Vagina (tissue), 2 donors: ENCODE data around the gene SMC2. TPM values are rescaled to one million over a fixed set of nuclear protein-coding genes. Genes with fewer than 3 reads are reported as not detected.

Experiments used
- DNase-seq, 2 donors: peaks; one replicate each; pipeline ENCODE4 v3.0.0-alpha.2; 2017; ENCODE audit errors: extremely low spot score in 2 of 2
- H3K27ac ChIP-seq: fragments of 200-600 bp; sonication (generic); one replicate; pipeline ENCODE4 v1.5.1; 2019
- H3K27me3 ChIP-seq: fragments of 200-600 bp; sonication (generic); one replicate; pipeline ENCODE4 v1.5.1; 2019
- H3K36me3 ChIP-seq, 2 donors: fragments of 200-600 bp; sonication (generic); one replicate each; pipeline ENCODE4 v1.5.1; 2017 to 2019
- H3K4me1 ChIP-seq: fragments of 200-600 bp; sonication (generic); one replicate; pipeline ENCODE4 v1.5.1; 2019
- H3K4me3 ChIP-seq, 2 donors: fragments of 200-600 bp; sonication (generic); 1 replicate in 1 of 2; 2 replicates in 1 of 2; pipeline ENCODE4 v1.5.1; 2016 to 2019
- H3K9me3 ChIP-seq: fragments of 200-600 bp; sonication (generic); one replicate; pipeline ENCODE4 v1.5.1; 2019
- CTCF ChIP-seq, 3 experiments: fragments of 450-650 bp in 2 of 3; fragments of 200-600 bp in 1 of 3; sonication (generic) in 1 of 3; IDR thresholded peaks; one replicate each; pipeline ENCODE4 v1.5.1; 2017 to 2019; ENCODE audit warnings: antibody characterized with exemption in 3 of 3, mild to moderate bottlenecking in 2 of 3, moderate library complexity in 2 of 3
- POLR2A ChIP-seq, 2 donors: fragments of 450-650 bp; IDR thresholded peaks; one replicate each; pipeline ENCODE4 v1.6.1; 2017; ENCODE audit warnings: antibody characterized with exemption in 2 of 2, mild to moderate bottlenecking in 2 of 2, moderate library complexity in 2 of 2
- POLR2AphosphoS5 ChIP-seq, 2 donors: sonication (generic); formaldehyde crosslinking; IDR thresholded peaks; one replicate each; pipeline ENCODE4 v1.9.0; 2017; ENCODE audit warnings: antibody characterized with exemption in 2 of 2, mild to moderate bottlenecking in 2 of 2, low read depth in 1 of 2; ENCODE audit not compliant: insufficient read depth in 1 of 2
- intact Hi-C: fragments of 100-400 bp; cut with DNase I; formaldehyde crosslinking; loops from one replicate; pipeline ENCODE4 v1.15.1; 2023
- total RNA-seq: library from RNA; depleted of rRNA; stranded (reverse); fragments of >200 nt; gene quantifications from one replicate; pipeline ENCODE4 v1.2.3, GENCODE V29; 2016

SMC2 gene
- total RNA-seq, 1 donor from 2014 or later = 5.2 TPM

DNA sequence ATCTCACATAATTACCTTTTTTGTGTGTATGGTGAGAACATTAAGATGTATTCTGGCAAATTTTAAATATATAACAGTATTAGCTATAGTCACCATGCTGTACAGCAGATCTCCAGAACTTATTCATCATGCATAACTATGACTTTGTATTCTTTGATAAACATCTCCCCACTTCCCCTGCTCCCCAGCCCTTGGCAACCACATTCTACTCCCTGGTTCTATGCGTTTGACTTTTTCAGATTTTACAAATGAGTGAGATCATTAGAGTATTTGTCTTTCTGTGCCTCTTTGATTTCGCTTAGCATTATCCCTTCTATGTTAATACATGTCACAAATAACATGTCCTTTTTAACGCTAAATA is 49.4 kb downstream of the SMC2 start:
- no peak for DNase-seq
- Histone ChIP-seq H3K9me3 (no peaks in the 10 kb centered on the region), H3K27ac (no peak overlapping the region), H3K27me3 (no peaks in the 10 kb centered on the region), H3K36me3 (no peaks in the 10 kb centered on the region), H3K4me3 (no peak overlapping the region), H3K4me1 (no peaks in the 10 kb centered on the region)
- TF ChIP-seq POLR2A (IDR thresholded peaks at IDR 0.05) = no peak
- no peak for TF ChIP-seq POLR2AphosphoS5 (IDR thresholded peaks at IDR 0.05; ENCODE audit: insufficient read depth in 1 of 2, low read depth in 1 of 2)
- no peak for TF ChIP-seq CTCF (IDR thresholded peaks at IDR 0.05)
- intact Hi-C loops = no loop called here

DNA sequence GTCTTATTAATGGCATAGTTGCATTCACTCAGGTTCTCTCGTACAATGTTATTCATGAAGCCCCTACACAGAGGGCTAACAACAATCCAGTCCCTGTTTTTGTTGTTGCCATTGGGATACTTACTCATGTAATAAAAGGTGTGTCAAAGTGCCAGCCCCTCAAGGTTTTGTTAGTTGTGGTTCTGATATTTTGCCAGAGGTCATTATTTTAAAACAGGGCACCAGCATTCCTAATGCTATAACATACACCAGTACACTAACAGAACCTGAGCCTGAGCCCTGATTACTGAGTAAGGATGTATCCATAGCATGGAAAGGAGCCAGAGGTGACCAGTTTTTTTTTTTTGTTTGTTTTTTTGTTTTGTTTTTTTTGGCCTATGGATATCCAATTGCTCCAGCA is 50.2 kb downstream of the SMC2 start:
- no peak overlapping the region for H3K4me3 ChIP-seq
- no peaks in the 10 kb centered on the region for H3K27me3 ChIP-seq
- no peaks in the 10 kb centered on the region for H3K4me1 ChIP-seq
- no peaks in the 10 kb centered on the region for H3K9me3 ChIP-seq
- DNase-seq = no peak
- no peaks in the 10 kb centered on the region for H3K36me3 ChIP-seq
- no peak overlapping the region for H3K27ac ChIP-seq
- TF ChIP-seq POLR2AphosphoS5 (IDR thresholded peaks at IDR 0.05; ENCODE audit: insufficient read depth in 1 of 2, low read depth in 1 of 2) (no peak), POLR2A (IDR thresholded peaks at IDR 0.05) (no peak), CTCF (IDR thresholded peaks at IDR 0.05) (no peak)
- intact Hi-C loops = no loop called here

DNA sequence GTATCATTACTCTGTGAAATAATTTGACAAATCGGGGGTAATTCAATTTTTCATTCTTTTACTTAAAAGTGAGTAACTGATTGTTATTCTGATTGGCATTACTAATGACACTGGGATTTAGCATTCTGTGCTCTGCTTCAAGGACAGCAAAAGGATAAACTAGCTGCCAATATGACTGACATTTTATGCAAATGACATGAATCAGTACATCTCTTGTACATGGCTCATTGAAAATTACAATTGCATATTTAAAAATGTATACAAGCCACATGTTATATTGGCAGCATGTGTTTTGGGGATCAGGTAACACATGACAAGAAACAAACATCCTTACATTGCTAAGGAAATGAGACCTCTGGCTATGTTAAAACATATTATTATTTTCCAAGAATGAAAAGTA is 79.0 kb downstream of the SMC2 start:
- Histone ChIP-seq H3K4me1 (no peaks in the 10 kb centered on the region), H3K4me3 (no peak overlapping the region), H3K9me3 (no peaks in the 10 kb centered on the region), H3K27ac (no peak overlapping the region), H3K27me3 (no peaks in the 10 kb centered on the region), H3K36me3 (no peaks in the 10 kb centered on the region)
- TF ChIP-seq POLR2AphosphoS5 (IDR thresholded peaks at IDR 0.05; ENCODE audit: insufficient read depth in 1 of 2, low read depth in 1 of 2) = no peak
- no peak for TF ChIP-seq CTCF (IDR thresholded peaks at IDR 0.05)
- TF ChIP-seq POLR2A (IDR thresholded peaks at IDR 0.05) = no peak
- no peak for DNase-seq
- intact Hi-C loops = no loop called here

DNA sequence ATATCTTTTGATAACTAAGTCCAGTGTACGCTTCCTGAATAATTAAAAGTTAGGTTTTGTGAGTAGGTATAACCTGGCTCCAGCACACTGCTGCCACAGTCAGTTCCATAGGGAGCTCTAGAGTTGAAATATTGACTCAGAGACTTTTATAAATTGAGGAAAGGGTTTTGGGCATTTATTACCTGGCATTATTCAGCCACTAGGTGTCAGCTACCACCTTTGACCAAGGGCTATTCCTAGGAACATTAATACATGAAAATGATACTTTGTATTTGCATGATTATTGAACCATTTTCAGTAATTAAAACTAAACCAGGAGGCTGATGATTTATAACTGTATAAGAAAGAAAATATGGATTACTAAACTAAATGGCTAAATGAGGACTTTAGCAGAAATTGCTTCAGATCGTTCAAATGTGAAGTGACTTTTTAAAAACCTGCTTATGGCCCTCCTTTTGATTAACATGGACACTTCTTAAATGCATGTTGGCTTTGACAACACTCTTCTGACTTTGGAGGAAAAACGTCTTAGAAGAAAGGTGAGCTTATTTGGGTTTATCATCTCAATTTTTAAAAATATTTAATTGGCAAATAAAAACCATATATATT is 83.0 kb downstream of the SMC2 start:
- no peaks in the 10 kb centered on the region for H3K36me3 ChIP-seq
- no peaks in the 10 kb centered on the region for H3K27me3 ChIP-seq
- intact Hi-C loops = no loop called here
- H3K4me3 ChIP-seq = no peak overlapping the region
- no peaks in the 10 kb centered on the region for H3K4me1 ChIP-seq
- TF ChIP-seq CTCF (IDR thresholded peaks at IDR 0.05) (no peak), POLR2A (IDR thresholded peaks at IDR 0.05) (no peak), POLR2AphosphoS5 (IDR thresholded peaks at IDR 0.05; ENCODE audit: insufficient read depth in 1 of 2, low read depth in 1 of 2) (no peak)
- H3K9me3 ChIP-seq = no peaks in the 10 kb centered on the region
- H3K27ac ChIP-seq = no peak overlapping the region
- no peak for DNase-seq

GRCh38 chr9:104177676-104178075 is 83.6 kb downstream of the SMC2 start:
- no peak for TF ChIP-seq POLR2A (IDR thresholded peaks at IDR 0.05)
- TF ChIP-seq POLR2AphosphoS5 (IDR thresholded peaks at IDR 0.05; ENCODE audit: insufficient read depth in 1 of 2, low read depth in 1 of 2) = no peak
- TF ChIP-seq CTCF (IDR thresholded peaks at IDR 0.05) = no peak
- DNase-seq = no peak
- H3K4me3 ChIP-seq = no peak overlapping the region
- H3K36me3 ChIP-seq = no peaks in the 10 kb centered on the region
- no peaks in the 10 kb centered on the region for H3K4me1 ChIP-seq
- H3K27ac ChIP-seq = no peak overlapping the region
- no peaks in the 10 kb centered on the region for H3K27me3 ChIP-seq
- intact Hi-C loops = no loop called here
- H3K9me3 ChIP-seq = no peaks in the 10 kb centered on the region
